ENCODE results near the gene APH1A. TPM values are rescaled to one million over a fixed set of nuclear protein-coding genes. Genes with fewer than 3 reads are reported as not detected.

APH1A gene
- total RNA-seq, 4 donors from 2014 or later: 33.2 to 96.7 (median 68.8) TPM

GRCh38 chr1:150259758-150260669 lies 8.8 kb downstream of the APH1A start:
- peak in 1 of 2 donors; percentile 19 for TF ChIP-seq POLR2A (IDR thresholded peaks at IDR 0.05)
- TF ChIP-seq, protein P1, sequence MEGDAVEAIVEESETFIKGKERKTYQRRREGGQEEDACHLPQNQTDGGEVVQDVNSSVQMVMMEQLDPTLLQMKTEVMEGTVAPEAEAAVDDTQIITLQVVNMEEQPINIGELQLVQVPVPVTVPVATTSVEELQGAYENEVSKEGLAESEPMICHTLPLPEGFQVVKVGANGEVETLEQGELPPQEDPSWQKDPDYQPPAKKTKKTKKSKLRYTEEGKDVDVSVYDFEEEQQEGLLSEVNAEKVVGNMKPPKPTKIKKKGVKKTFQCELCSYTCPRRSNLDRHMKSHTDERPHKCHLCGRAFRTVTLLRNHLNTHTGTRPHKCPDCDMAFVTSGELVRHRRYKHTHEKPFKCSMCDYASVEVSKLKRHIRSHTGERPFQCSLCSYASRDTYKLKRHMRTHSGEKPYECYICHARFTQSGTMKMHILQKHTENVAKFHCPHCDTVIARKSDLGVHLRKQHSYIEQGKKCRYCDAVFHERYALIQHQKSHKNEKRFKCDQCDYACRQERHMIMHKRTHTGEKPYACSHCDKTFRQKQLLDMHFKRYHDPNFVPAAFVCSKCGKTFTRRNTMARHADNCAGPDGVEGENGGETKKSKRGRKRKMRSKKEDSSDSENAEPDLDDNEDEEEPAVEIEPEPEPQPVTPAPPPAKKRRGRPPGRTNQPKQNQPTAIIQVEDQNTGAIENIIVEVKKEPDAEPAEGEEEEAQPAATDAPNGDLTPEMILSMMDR (IDR thresholded peaks at IDR 0.05): no peak
- no peaks in the 10 kb centered on the region for H3K36me3 ChIP-seq
- H3K27me3 ChIP-seq: no peaks in the 10 kb centered on the region
- intact Hi-C loops (cut with DNase I; ENCODE audit: low total_unique reads): no loop called here
- no peak overlapping the region for H3K4me3 ChIP-seq
- DNase-seq: peak; percentile 35 to 43
- no peaks in the 10 kb centered on the region for H3K9me3 ChIP-seq
- H3K27ac ChIP-seq: peak overlapping the region in 1 of 2 donors; percentile 42
- peaks cover 0 to 8% of the 10 kb centered on the region in 2 donors for H3K4me1 ChIP-seq

- Histone ChIP-seq H3K27me3 (no peaks in the 10 kb centered on the region), H3K36me3 (no peaks in the 10 kb centered on the region), H3K4me3 (no peak overlapping the region), H3K9me3 (no peaks in the 10 kb centered on the region), H3K27ac (peak overlapping the region in 1 of 2 donors; percentile 42), H3K4me1 (peaks cover 0 to 8% of the 10 kb centered on the region in 2 donors)
- no peak for TF ChIP-seq POLR2A (IDR thresholded peaks at IDR 0.05)
- TF ChIP-seq, protein P1 (IDR thresholded peaks at IDR 0.05): no peak
- intact Hi-C loops (cut with DNase I; ENCODE audit: low total_unique reads): no loop called here
- no peak for DNase-seq
These were observed 9.6 kb downstream of the APH1A start for GRCh38 chr1:150259217-150259616.

DNA sequence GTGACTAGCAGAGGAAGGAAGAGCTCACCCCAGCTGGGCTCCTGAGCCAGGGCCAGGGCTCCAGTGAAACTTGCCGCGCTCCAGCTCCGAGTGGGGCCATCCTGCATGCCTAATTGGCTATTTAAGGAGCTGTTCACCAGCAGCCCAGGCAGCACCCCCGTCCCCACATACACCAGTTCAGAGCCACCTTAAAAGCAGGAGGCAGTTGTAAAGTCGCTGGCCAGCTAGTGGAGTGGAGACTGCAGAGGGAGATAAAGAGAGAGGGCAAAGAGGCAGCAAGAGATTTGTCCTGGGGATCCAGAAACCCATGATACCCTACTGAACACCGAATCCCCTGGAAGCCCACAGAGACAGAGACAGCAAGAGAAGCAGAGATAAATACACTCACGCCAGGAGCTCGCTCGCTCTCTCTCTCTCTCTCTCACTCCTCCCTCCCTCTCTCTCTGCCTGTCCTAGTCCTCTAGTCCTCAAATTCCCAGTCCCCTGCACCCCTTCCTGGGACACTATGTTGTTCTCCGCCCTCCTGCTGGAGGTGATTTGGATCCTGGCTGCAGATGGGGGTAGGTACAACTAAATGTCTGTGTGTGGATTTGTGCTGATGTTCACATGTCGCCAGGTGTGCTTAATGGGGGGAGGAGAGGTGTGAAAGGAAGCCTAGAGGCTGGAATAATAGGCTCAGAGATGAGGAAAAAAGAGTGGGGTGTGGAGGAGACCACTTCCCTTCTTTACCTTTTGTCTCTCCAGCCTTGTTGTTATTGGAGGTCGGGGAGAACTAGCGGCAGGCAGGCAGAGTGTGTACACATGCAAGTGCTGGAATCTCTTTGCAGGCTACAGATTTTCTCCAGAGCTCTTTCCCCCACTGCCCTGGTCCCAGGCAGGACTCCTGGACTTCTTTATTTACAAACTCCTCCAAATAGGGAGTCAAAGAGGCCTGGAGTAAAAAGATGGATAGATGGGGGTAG lies 10.9 kb downstream of the APH1A start, which contains the start of gene CA14:
Gene CA14 (plus strand): TSS at position 151 of the 962 bp plus-strand sequence. CDS start 355 bp downstream, at position 506.
- Histone ChIP-seq H3K9me3 (no peaks in the 10 kb centered on the region), H3K4me3 (no peak within 1 kb of the TSS), H3K4me1 (peaks cover 0 to 8% of the 10 kb centered on the region in 2 donors), H3K27ac (no peak within 1 kb of the TSS), H3K36me3 (no peaks in the 10 kb centered on the region), H3K27me3 (no peaks in the 10 kb centered on the region)
- TF ChIP-seq, protein P1 (IDR thresholded peaks at IDR 0.05): no peak
- no peak for TF ChIP-seq POLR2A (IDR thresholded peaks at IDR 0.05)
- no peak for DNase-seq
- intact Hi-C loops (cut with DNase I; ENCODE audit: low total_unique reads): no loop called here

- no peak overlapping the region for H3K4me3 ChIP-seq
- intact Hi-C loops (cut with DNase I; ENCODE audit: low total_unique reads): no loop called here
- no peaks in the 10 kb centered on the region for H3K9me3 ChIP-seq
- peaks cover 0 to 8% of the 10 kb centered on the region in 2 donors for H3K4me1 ChIP-seq
- no peak for TF ChIP-seq POLR2A (IDR thresholded peaks at IDR 0.05)
- TF ChIP-seq, protein P1 (IDR thresholded peaks at IDR 0.05): no peak
- H3K36me3 ChIP-seq: no peaks in the 10 kb centered on the region
- no peaks in the 10 kb centered on the region for H3K27me3 ChIP-seq
- DNase-seq: no peak
- H3K27ac ChIP-seq: no peak overlapping the region
These were observed 12.1 kb downstream of the APH1A start for GRCh38 chr1:150256554-150257341.

Data from uterus (tissue), 4 donors.